K562 (cell line): ENCODE measurements around the gene DZIP3. TPM values are rescaled to one million over a fixed set of nuclear protein-coding genes. Genes with fewer than 3 reads are reported as not detected.

Experiments
- ATAC-seq: fragments of 200-7000 bp; cut with Tn5 transposase; 3 replicates; pipeline ENCODE4 v1.9.1; 2020; ENCODE audit warnings: moderate library complexity
- BruUV-seq: library from RNA; stranded (reverse); fragments of 400-500 nt; replicated peaks from 2 replicates; lab custom pipeline; 2021; lab: Mats Ljungman, UMichigan
- CTCF ChIA-PET: fragments of 300-600 bp; formaldehyde crosslinking; extraction: SDS; loops from one replicate; lab custom pipeline; 2021; ENCODE audit warnings: low intra/inter-chr PET ratio; lab: Yijun Ruan, JAX
- POLR2A ChIA-PET: fragments of 300-600, 350-650 bp; sonication (Branson Sonifier 250); formaldehyde crosslinking; extraction: SDS; loops from one replicate; lab custom pipeline; 2021; ENCODE audit warnings: antibody characterized with exemption, inconsistent platforms; lab: Yijun Ruan, JAX
- DNase-seq, 4 experiments: peaks; one replicate each; pipeline versions ENCODE4 v3.0.0 to v3.0.0-alpha.2; 2011 to 2018; ENCODE audit warnings: low spot score in 3 of 4, mixed read lengths in 3 of 4; ENCODE audit errors: extremely low read depth in 1 of 4
- FAIRE-seq: peaks from 2 replicates; lab custom pipeline; 2011; peaks lifted over from hg19 to GRCh38; lab: Jason Lieb, UNC
- H2AFZ ChIP-seq: 2 replicates; pipeline ENCODE4 v1.6.0; 2011; ENCODE audit warnings: low read depth, low read length, control low read depth, inconsistent platforms
- H3K27ac ChIP-seq: fragments of 200-600 bp; 3 replicates; pipeline ENCODE4 v1.8.0; 2011; ENCODE audit warnings: low read depth, mild to moderate bottlenecking, control low read depth, inconsistent platforms, low read length, moderate library complexity, mixed read lengths; ENCODE audit errors: extremely low read depth
- H3K27me3 ChIP-seq, 2 experiments: fragments of 300-600 bp in 1 of 2; 2 replicates in 1 of 2; 3 replicates in 1 of 2; pipeline versions ENCODE4 v1.6.0 to v1.8.0; 2011; ENCODE audit warnings: inconsistent platforms in 2 of 2, low read length in 2 of 2, mild to moderate bottlenecking in 1 of 2, mixed read lengths in 1 of 2, moderate library complexity in 1 of 2; ENCODE audit not compliant: control insufficient read depth in 2 of 2, insufficient read depth in 2 of 2
- H3K36me3 ChIP-seq: fragments of 300-600 bp; 3 replicates; pipeline ENCODE4 v1.8.0; 2011; ENCODE audit warnings: mild to moderate bottlenecking, low read length, inconsistent platforms; ENCODE audit not compliant: control insufficient read depth, insufficient read depth
- H3K4me1 ChIP-seq, 2 experiments: fragments of 200-600 bp in 1 of 2; replicated peaks in 1 of 2; 2 replicates in 1 of 2; 3 replicates in 1 of 2; pipeline versions ENCODE4 v1.5.1 to v1.8.0; 2011; ENCODE audit warnings: inconsistent platforms in 2 of 2, low read length in 2 of 2, mild to moderate bottlenecking in 1 of 2, mixed read lengths in 1 of 2, moderate library complexity in 1 of 2; ENCODE audit not compliant: control insufficient read depth in 2 of 2, insufficient read depth in 2 of 2
- H3K4me2 ChIP-seq: 2 replicates; pipeline ENCODE4 v1.6.1; 2011; ENCODE audit warnings: low read length, control low read depth, inconsistent platforms, mixed read lengths; ENCODE audit not compliant: insufficient read depth
- H3K4me3 ChIP-seq: fragments of 200-600 bp; sonication (generic), shearing (Covaris generic); 2 replicates; pipeline ENCODE4 v1.5.1; 2016; ENCODE audit warnings: control low read depth, inconsistent platforms
- H3K79me2 ChIP-seq: fragments of 200-600 bp; 3 replicates; pipeline ENCODE4 v1.8.0; 2011; ENCODE audit warnings: low read length, inconsistent platforms; ENCODE audit not compliant: control insufficient read depth, insufficient read depth
- H3K9ac ChIP-seq, 2 experiments: 2 replicates each; pipeline versions ENCODE4 v1.6.0 to v1.6.1; 2011; ENCODE audit warnings: low read depth in 2 of 2, low read length in 2 of 2, control low read depth in 1 of 2, inconsistent platforms in 1 of 2, mild to moderate bottlenecking in 1 of 2, mixed read lengths in 1 of 2; ENCODE audit not compliant: insufficient read depth in 1 of 2
- H3K9me1 ChIP-seq: one replicate; pipeline ENCODE4 v1.6.0; 2011; ENCODE audit warnings: inconsistent platforms, mild to moderate bottlenecking, low read length, moderate library complexity; ENCODE audit not compliant: control insufficient read depth, insufficient read depth
- H3K9me3 ChIP-seq: replicated peaks from 2 replicates; pipeline ENCODE4 v1.5.1; 2011; ENCODE audit warnings: low read depth, low read length, inconsistent platforms; ENCODE audit not compliant: control insufficient read depth, insufficient read depth
- H4K20me1 ChIP-seq: replicated peaks from 2 replicates; pipeline ENCODE4 v1.6.1; 2011; ENCODE audit warnings: low read length, inconsistent platforms, mixed read lengths; ENCODE audit not compliant: control insufficient read depth, insufficient read depth
- BCOR ChIP-seq: fragments of 450-650 bp; IDR thresholded peaks from 2 replicates; pipeline ENCODE4 v1.6.1; 2016
- C11orf30 ChIP-seq: fragments of 450-650 bp; IDR thresholded peaks from 2 replicates; pipeline ENCODE4 v1.6.1; 2016; ENCODE audit warnings: low read depth, mild to moderate bottlenecking
- GTF2F1 ChIP-seq: IDR thresholded peaks from 2 replicates; pipeline ENCODE4 v1.6.1; 2011; ENCODE audit warnings: low read depth, low read length, improper control_type of control experiment
- HDAC2 ChIP-seq: fragments of 450-650 bp; IDR thresholded peaks from 2 replicates; pipeline ENCODE4 v1.6.1; 2016; ENCODE audit warnings: mild to moderate bottlenecking
- MAFG ChIP-seq: fragments of 450-650 bp; conservative IDR thresholded peaks from 2 replicates; pipeline ENCODE4 v1.6.1; 2016; ENCODE audit warnings: missing genetic modification characterization, missing compliant biosample characterization
- MYBL2 ChIP-seq, 2 experiments: fragments of 450-650 bp in 1 of 2; sonication (generic) in 1 of 2; formaldehyde crosslinking in 1 of 2; IDR thresholded peaks; 2 replicates each; pipeline versions ENCODE4 v1.6.1 to v1.8.1; 2017 to 2022; ENCODE audit warnings: borderline replicate concordance in 1 of 2, inconsistent platforms in 1 of 2, low read depth in 1 of 2, mild to moderate bottlenecking in 1 of 2, missing genetic modification reagents in 1 of 2, moderate library complexity in 1 of 2
- NFE2 ChIP-seq: IDR thresholded peaks from 2 replicates; pipeline ENCODE4 v1.6.1; 2014; ENCODE audit warnings: antibody characterized with exemption, low read depth
- RBM15 ChIP-seq: fragments of 200-400 bp; formaldehyde crosslinking; IDR thresholded peaks from 2 replicates; pipeline ENCODE4 v1.6.1; 2018; ENCODE audit warnings: mild to moderate bottlenecking, low read length, moderate library complexity; ENCODE audit not compliant: insufficient read depth
- ZNF239 ChIP-seq: fragments of 250-450 bp; sonication (Bioruptor Pico); IDR thresholded peaks from 2 replicates; pipeline ENCODE4 v1.4.0; 2020; ENCODE audit warnings: mild to moderate bottlenecking
- ZNF316 ChIP-seq: fragments of 450-650 bp; IDR thresholded peaks from 2 replicates; pipeline ENCODE4 v1.6.1; 2016
- WGBS: fragments of 100-300 bp; shearing (Covaris generic); methylation state at CpG from one replicate; pipeline ENCODE4 v1.1.6; 2016; ENCODE audit warnings: low coverage, mixed read lengths; ENCODE audit not compliant: insufficient coverage; ENCODE audit errors: missing lambda C conversion rate; 5-methylcytosine and 5-hydroxymethylcytosine counted together
- in situ Hi-C: fragments of 300-500 bp; cut with MboI; formaldehyde crosslinking; loops from 4 replicates; pipeline ENCODE4 v1.15.0; 2018; ENCODE audit warnings: inconsistent platforms, mixed read lengths
- intact Hi-C: fragments of 100-400 bp; cut with micrococcal nuclease; formaldehyde crosslinking; loops from 2 replicates; pipeline ENCODE4 v1.14.2; 2022
- polyA plus RNA-seq, 8 experiments: library from polyadenylated mRNA; depleted of rRNA in 4 of 8; stranded (reverse) in 5 of 8; unstranded in 3 of 8; fragments of >200 nt; fragmentation: Nextera tagmentation in 2 of 8; fragmentation: Illumina TruSeq in 1 of 8; extraction: Ambion mirVana in 2 of 8; extraction: Trizol in 1 of 8; gene quantifications; 2 replicates each; pipeline versions ENCODE4 v1.2.1 to v1.2.3, GENCODE V29; 2011 to 2014; ENCODE audit warnings: inconsistent platforms in 1 of 8, missing spikeins in 1 of 8
- total RNA-seq, 7 experiments: library from RNA; depleted of rRNA in 6 of 7; stranded (reverse); fragments of >200 nt in 6 of 7; fragmentation: Illumina TruSeq in 2 of 7; extraction: Trizol in 2 of 7; gene quantifications; 2 replicates each; pipeline versions ENCODE4 v1.2.1 to v1.2.3, GENCODE V29; 2011 to 2021; ENCODE audit warnings: low replicate concordance in 1 of 7
- TF ChIP-seq, protein P1 (sequence below), 2 experiments: IDR thresholded peaks; 2 replicates each; pipeline ENCODE4 v1.6.1; 2012; ENCODE audit warnings: improper control_type of control experiment in 2 of 2, low read depth in 2 of 2, low read length in 2 of 2, borderline replicate concordance in 1 of 2

DZIP3 gene
- total and polyA plus RNA-seq, 9 of the 15 experiments (the other 6 are each of a cell fraction or from before 2014, with no cell fraction given): 3.5 to 9.7 (median 5.7) TPM

DNA sequence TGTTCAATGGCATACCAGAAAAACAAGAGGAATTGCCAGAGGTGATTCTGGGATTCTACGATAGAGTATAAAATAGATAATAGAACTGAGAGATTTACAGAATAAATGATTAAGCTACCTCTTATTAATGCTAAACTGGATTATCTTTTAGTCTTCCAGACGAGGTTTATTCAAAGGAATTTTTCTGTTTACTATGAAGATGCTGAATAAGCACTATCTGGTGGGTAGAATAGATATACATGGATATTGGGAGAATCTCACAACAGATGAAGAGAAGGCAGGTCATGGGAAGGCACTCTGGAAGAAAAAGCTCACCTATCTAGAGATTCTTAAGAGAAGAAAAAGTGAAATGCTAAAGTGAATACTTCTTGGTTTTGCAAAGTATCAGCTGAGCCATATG, 11.5 kb upstream of the DZIP3 start:
- peaks cover 85% of the 10 kb centered on the region for H3K36me3 ChIP-seq
- DNase-seq (no peak), FAIRE-seq (no peak), ATAC-seq (no peak)
- no peak overlapping the region for H3K27ac ChIP-seq
- BruUV-seq: no TSS peak
- intact Hi-C loops (no loop called here), in situ Hi-C loops (no loop called here)
- no peaks in the 10 kb centered on the region; the same call in 1 of the 2 replicates for H3K9me3 ChIP-seq
- H4K20me1 ChIP-seq: no peaks in the 10 kb centered on the region
- no peaks in the 10 kb centered on the region for H3K27me3 ChIP-seq
- no peaks in the 10 kb centered on the region for H3K79me2 ChIP-seq
- peak; percentile 56 for TF ChIP-seq C11orf30
- TF ChIP-seq MYBL2 (IDR thresholded peaks at IDR 0.05; ENCODE audit: low read depth): no peak
- no peak for TF ChIP-seq MYBL2 (CRISPR knock-in tag; IDR thresholded peaks at IDR 0.05; ENCODE audit: borderline replicate concordance)
- peak; percentile 42; the same call in 1 of the 2 replicates for TF ChIP-seq MAFG
- TF ChIP-seq ZNF316: peak; percentile 67
- WGBS: 88% methylated on average over 2 of the region's 2 CpGs
- POLR2A ChIA-PET: interaction anchor here (0.6 to 2.6 kb wide), 5 partner anchors 9 to 21 kb away, joined by 3 to 9 read pairs (median 4); partner anchors contain the start of genes CIP2A and DZIP3
- no peak overlapping the region for H3K9ac ChIP-seq
- H3K4me3 ChIP-seq: no peak overlapping the region
- H3K4me2 ChIP-seq: no peak overlapping the region
- CTCF ChIA-PET: no interaction called here
- H3K9me1 ChIP-seq: no peaks in the 10 kb centered on the region
- H2AFZ ChIP-seq: no peak overlapping the region
- H3K4me1 ChIP-seq: no peaks in the 10 kb centered on the region

GRCh38 chr3:108588601-108589000, 921 bp upstream of the DZIP3 start:
- peak overlapping the region; percentile 76 for H3K4me3 ChIP-seq
- H3K4me1 ChIP-seq: peaks cover 0 to 8% of the 10 kb centered on the region in 2 experiments; a peak in 2 of 5 replicates
- FAIRE-seq: no peak
- H3K27me3 ChIP-seq: no peaks in the 10 kb centered on the region
- under 1% methylated on average over 8 of the region's 8 CpGs for WGBS
- in situ Hi-C loops (no loop called here), intact Hi-C loops (no loop called here)
- H3K79me2 ChIP-seq: peaks cover 77% of the 10 kb centered on the region
- peak overlapping the region; percentile 90 for H3K27ac ChIP-seq
- DNase-seq: no peak
- peaks cover 8% of the 10 kb centered on the region; the same call in 1 of the 2 replicates for H4K20me1 ChIP-seq
- no peak for ATAC-seq
- no peak for TF ChIP-seq RBM15
- TF ChIP-seq ZNF316: peak; percentile 48
- TF ChIP-seq, protein P1, sequence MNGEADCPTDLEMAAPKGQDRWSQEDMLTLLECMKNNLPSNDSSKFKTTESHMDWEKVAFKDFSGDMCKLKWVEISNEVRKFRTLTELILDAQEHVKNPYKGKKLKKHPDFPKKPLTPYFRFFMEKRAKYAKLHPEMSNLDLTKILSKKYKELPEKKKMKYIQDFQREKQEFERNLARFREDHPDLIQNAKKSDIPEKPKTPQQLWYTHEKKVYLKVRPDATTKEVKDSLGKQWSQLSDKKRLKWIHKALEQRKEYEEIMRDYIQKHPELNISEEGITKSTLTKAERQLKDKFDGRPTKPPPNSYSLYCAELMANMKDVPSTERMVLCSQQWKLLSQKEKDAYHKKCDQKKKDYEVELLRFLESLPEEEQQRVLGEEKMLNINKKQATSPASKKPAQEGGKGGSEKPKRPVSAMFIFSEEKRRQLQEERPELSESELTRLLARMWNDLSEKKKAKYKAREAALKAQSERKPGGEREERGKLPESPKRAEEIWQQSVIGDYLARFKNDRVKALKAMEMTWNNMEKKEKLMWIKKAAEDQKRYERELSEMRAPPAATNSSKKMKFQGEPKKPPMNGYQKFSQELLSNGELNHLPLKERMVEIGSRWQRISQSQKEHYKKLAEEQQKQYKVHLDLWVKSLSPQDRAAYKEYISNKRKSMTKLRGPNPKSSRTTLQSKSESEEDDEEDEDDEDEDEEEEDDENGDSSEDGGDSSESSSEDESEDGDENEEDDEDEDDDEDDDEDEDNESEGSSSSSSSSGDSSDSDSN (IDR thresholded peaks at IDR 0.05; ENCODE audit: borderline replicate concordance in 1 of 2, low read depth in 2 of 2, low read length in 2 of 2): no peak
- no peak for TF ChIP-seq NFE2
- 0 out of 2 replicates have a peak, but pooled peaks have one; percentile 10 for TF ChIP-seq MAFG
- no peak for TF ChIP-seq ZNF239
- no peak for TF ChIP-seq BCOR
- TF ChIP-seq HDAC2: no peak
- TF ChIP-seq GTF2F1: no peak
- no peaks in the 10 kb centered on the region for H3K9me1 ChIP-seq
- CTCF ChIA-PET: no interaction called here
- H3K9me3 ChIP-seq: no peaks in the 10 kb centered on the region
- peaks cover 32% of the 10 kb centered on the region; the same call in 2 of the 3 replicates for H3K36me3 ChIP-seq
- peak overlapping the region; percentile 91 for H3K4me2 ChIP-seq
- BruUV-seq: no TSS peak
- POLR2A ChIA-PET: interaction anchor here (1.2 to 3.0 kb wide), 4 partner anchors 10 to 37 kb away, joined by 3 to 18 read pairs (median 6); no protein-coding TSS in a partner anchor
- peak overlapping the region; percentile 94 to 98 for H3K9ac ChIP-seq
- peak overlapping the region; percentile 92 for H2AFZ ChIP-seq
